ENCODE measurements around the gene S100A14. TPM values are rescaled to one million over a fixed set of nuclear protein-coding genes. Genes with fewer than 3 reads are reported as not detected.

Gene S100A14
- total and polyA plus RNA-seq, 2 of the 13 experiments (the other 11 are each of a cell fraction or from before 2014, with no cell fraction given): 1.4 to 7.7 TPM

GRCh38 chr1:153616144-153616916 lies at the start of gene S100A14 (continued):
- TF ChIP-seq, protein P1, sequence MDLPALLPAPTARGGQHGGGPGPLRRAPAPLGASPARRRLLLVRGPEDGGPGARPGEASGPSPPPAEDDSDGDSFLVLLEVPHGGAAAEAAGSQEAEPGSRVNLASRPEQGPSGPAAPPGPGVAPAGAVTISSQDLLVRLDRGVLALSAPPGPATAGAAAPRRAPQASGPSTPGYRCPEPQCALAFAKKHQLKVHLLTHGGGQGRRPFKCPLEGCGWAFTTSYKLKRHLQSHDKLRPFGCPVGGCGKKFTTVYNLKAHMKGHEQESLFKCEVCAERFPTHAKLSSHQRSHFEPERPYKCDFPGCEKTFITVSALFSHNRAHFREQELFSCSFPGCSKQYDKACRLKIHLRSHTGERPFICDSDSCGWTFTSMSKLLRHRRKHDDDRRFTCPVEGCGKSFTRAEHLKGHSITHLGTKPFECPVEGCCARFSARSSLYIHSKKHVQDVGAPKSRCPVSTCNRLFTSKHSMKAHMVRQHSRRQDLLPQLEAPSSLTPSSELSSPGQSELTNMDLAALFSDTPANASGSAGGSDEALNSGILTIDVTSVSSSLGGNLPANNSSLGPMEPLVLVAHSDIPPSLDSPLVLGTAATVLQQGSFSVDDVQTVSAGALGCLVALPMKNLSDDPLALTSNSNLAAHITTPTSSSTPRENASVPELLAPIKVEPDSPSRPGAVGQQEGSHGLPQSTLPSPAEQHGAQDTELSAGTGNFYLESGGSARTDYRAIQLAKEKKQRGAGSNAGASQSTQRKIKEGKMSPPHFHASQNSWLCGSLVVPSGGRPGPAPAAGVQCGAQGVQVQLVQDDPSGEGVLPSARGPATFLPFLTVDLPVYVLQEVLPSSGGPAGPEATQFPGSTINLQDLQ (CRISPR knock-in tag; IDR thresholded peaks at IDR 0.05): peak; percentile 85
- TF ChIP-seq ZNF724P (CRISPR knock-in tag; IDR thresholded peaks at IDR 0.05; ENCODE audit: borderline replicate concordance): no peak; the same call in 1 of the 2 replicates
- TF ChIP-seq MXD1 (CRISPR knock-in tag; IDR thresholded peaks at IDR 0.05): peak; percentile 29; the same call in 1 of the 2 replicates
- TF ChIP-seq TMF1 (CRISPR knock-in tag; IDR thresholded peaks at IDR 0.05; ENCODE audit: low read depth): no peak
- no peak for TF ChIP-seq TEAD2 (CRISPR knock-in tag; IDR thresholded peaks at IDR 0.05)
- peak; percentile 34; the same call in 1 of the 2 replicates for TF ChIP-seq BORCS8-MEF2B (CRISPR knock-in tag; IDR thresholded peaks at IDR 0.05)
- TF ChIP-seq STAT5B (CRISPR knock-in tag; IDR thresholded peaks at IDR 0.05): no peak
- TF ChIP-seq ZNF280B (CRISPR knock-in tag; IDR thresholded peaks at IDR 0.05; ENCODE audit: borderline replicate concordance): peak; percentile 56; the same call in 1 of the 2 replicates
- TF ChIP-seq SOX6 (IDR thresholded peaks at IDR 0.05): no peak
- TF ChIP-seq SOX6 (CRISPR knock-in tag; IDR thresholded peaks at IDR 0.05): no peak
- TF ChIP-seq ZNF101 (CRISPR knock-in tag; IDR thresholded peaks at IDR 0.05; ENCODE audit: borderline replicate concordance, low read depth): no peak
- TF ChIP-seq KLF13 (CRISPR knock-in tag; IDR thresholded peaks at IDR 0.05): no peak
- no peak for TF ChIP-seq RFX1 (IDR thresholded peaks at IDR 0.05)
- no peak for TF ChIP-seq ATRX (CRISPR knock-in tag; IDR thresholded peaks at IDR 0.05; ENCODE audit: borderline replicate concordance)
- TF ChIP-seq GABPA (IDR thresholded peaks at IDR 0.05; ENCODE audit: low read depth, low read length): no peak
- TF ChIP-seq GABPA (CRISPR knock-in tag; IDR thresholded peaks at IDR 0.05; ENCODE audit: low read depth): no peak
- TF ChIP-seq DPF2 (CRISPR knock-in tag; IDR thresholded peaks at IDR 0.05; ENCODE audit: borderline replicate concordance, low read depth): no peak
- TF ChIP-seq ZNF713 (CRISPR knock-in tag; IDR thresholded peaks at IDR 0.05): no peak
- no peak for TF ChIP-seq ZNF329 (CRISPR knock-in tag; IDR thresholded peaks at IDR 0.05; ENCODE audit: low read depth)
- TF ChIP-seq CCAR2 (optimal IDR thresholded peaks at IDR 0.05; ENCODE audit: low read depth, low read length): no peak
- TF ChIP-seq MNT (IDR thresholded peaks at IDR 0.05): no peak
- TF ChIP-seq ZNF33B (CRISPR knock-in tag; IDR thresholded peaks at IDR 0.05): no peak
- TF ChIP-seq ERF (CRISPR knock-in tag; IDR thresholded peaks at IDR 0.05): no peak
- TF ChIP-seq HNF4G (IDR thresholded peaks at IDR 0.05; ENCODE audit: borderline replicate concordance, low read depth, low read length): no peak
- no peak for TF ChIP-seq HNF4G (CRISPR knock-in tag; IDR thresholded peaks at IDR 0.05; ENCODE audit: borderline replicate concordance, low read depth)
- TF ChIP-seq KDM6A (CRISPR knock-in tag; IDR thresholded peaks at IDR 0.05; ENCODE audit: low read depth): no peak
- TF ChIP-seq ZFY (CRISPR knock-in tag; IDR thresholded peaks at IDR 0.05): 0 out of 2 replicates have a peak, but pooled peaks have one; percentile 23

Measured in HepG2 (cell line).